NCI-H446 (cell line): ENCODE measurements around the gene MRPL11.

Experiments
- DNase-seq, 2 experiments: peaks; one replicate each; lab custom pipeline; 2025; lab: John Stamatoyannopoulos, UW

MRPL11 gene

GRCh38 chr11:66438504-66439466 lies at the start of gene MRPL11:
Gene MRPL11, minus strand, starts transcription at chr11:66438848. Its CDS starts 94 bp downstream, at chr11:66438754.
- DNase-seq = peak; percentile 93 to 94

GRCh38 chr11:66484806-66485380 lies 46.2 kb upstream of the MRPL11 start:
- DNase-seq = no peak

GRCh38 chr11:66480117-66480938 lies 41.7 kb upstream of the MRPL11 start, which contains the start of gene DPP3:
Gene DPP3, plus strand, starts transcription at chr11:66480434. Its CDS starts 1,767 bp downstream, at chr11:66482201.
- peak; percentile 97 to 99 for DNase-seq

GRCh38 chr11:66479394-66480116 lies 40.9 kb upstream of the MRPL11 start:
- DNase-seq = peak; percentile 39 to 62

GRCh38 chr11:66478729-66479393 lies 40.2 kb upstream of the MRPL11 start:
- no peak for DNase-seq

GRCh38 chr11:66477263-66478201 lies 38.9 kb upstream of the MRPL11 start:
- DNase-seq = no peak

GRCh38 chr11:66476841-66477251 lies 38.2 kb upstream of the MRPL11 start:
- no peak for DNase-seq

GRCh38 chr11:66476173-66476840 lies 37.7 kb upstream of the MRPL11 start:
- DNase-seq = no peak

- no peak for DNase-seq
Observed at GRCh38 chr11:66475349-66476172, 36.9 kb upstream of the MRPL11 start.

GRCh38 chr11:66473608-66474515 lies 35.2 kb upstream of the MRPL11 start:
- DNase-seq = no peak

- no peak for DNase-seq
Observed at GRCh38 chr11:66473167-66473566, 34.5 kb upstream of the MRPL11 start.

GRCh38 chr11:66472054-66472453 lies 33.4 kb upstream of the MRPL11 start:
- no peak for DNase-seq

GRCh38 chr11:66471142-66471541 lies 32.5 kb upstream of the MRPL11 start:
- no peak for DNase-seq

GRCh38 chr11:66470015-66470414 lies 31.4 kb upstream of the MRPL11 start:
- no peak for DNase-seq

- no peak for DNase-seq
Observed at GRCh38 chr11:66469441-66469840, 30.8 kb upstream of the MRPL11 start.

- no peak for DNase-seq
Observed at GRCh38 chr11:66468691-66469090, 30.0 kb upstream of the MRPL11 start.

- no peak for DNase-seq
Observed at GRCh38 chr11:66467756-66468155, 29.1 kb upstream of the MRPL11 start.
